Measurements from ENCODE around the gene SNUPN.
A peak's percentile ranks its signal among the peaks of the same experiment; 100 is the strongest.
"Not testable (repeated sequence)": the region's sequence is repeated elsewhere in the genome, so short reads cannot be mapped to it uniquely, and the experiment has no call there.

The SNUPN gene

DNA sequence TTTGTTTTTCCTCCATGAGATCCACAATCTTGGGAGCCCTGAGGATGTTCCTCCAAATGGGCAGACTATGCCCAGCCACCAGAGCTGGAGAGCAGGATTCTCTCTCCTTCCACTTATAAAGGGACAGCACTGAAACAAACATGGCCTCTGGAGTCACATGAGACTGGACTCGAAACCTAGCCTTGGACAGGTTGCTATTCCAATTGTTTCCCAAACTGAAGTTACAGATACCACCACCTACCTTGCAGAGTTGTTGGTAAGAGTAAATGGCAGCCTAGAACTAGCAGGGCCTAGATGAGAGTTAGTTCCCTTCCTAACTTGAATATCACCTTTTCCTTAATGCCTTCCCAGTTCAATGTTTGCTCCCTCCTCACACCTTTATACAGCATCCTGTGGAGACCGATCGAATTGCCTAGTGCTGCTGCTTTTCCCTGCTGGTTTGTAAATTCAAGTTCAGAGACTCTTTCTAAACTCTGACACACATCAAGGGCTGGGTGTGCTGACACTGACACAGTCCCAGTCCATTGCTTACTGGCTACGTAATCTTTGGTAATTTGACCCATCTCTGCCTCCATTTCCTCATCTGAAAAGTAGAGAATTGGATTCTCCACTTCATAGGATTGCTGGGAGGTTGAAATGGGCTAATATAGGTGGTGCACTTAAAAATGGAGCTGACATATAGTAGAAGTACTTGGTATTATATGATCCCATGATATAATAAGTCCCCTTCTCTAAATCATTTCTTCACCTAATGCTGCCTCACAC is 11.9 kb upstream of the SNUPN start:
- DNase-seq (ENCODE audit: low read depth), result no peak

DNA sequence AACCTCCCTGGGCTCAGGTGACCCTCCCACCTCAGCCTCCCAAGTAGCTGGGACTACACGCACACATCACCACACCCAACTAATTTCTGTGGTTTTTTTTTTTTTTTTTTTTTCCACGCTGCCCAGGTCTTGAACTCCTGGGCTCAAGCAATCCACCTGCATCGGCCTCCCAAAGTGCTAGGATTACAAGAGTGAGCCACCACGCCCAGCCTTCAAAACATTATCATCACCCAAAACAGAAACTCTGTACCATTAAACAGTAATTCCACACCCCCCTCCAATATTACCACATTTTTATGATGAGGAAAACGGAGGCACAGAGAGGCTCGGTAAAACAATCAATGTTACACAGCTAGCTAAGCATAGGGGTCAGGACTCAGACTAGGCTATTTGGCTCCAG is 10.5 kb upstream of the SNUPN start:
- no peak for DNase-seq (ENCODE audit: low read depth)

- not testable (repeated sequence) for DNase-seq (ENCODE audit: low read depth)
These were observed 8.4 kb upstream of the SNUPN start for GRCh38 chr15:75633922-75634321.

DNA sequence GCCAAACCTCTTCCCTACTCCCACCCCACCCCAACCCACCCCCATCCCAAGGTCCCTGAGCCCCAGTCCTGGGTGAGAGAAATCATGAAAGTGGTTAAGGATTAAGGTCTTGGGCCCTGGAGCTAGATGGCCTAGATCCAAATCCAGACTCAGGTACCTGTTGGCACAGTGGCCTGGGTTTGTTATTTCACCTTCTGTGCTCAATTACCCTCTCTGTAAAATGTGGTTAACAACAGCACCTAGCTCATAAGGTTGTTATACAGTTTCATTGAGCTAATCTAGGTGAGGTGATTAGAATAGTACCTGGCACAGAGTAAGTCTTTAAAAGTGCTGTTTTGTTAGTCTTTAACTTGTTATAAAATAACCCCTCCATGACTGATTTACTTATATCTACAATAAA is 6.4 kb upstream of the SNUPN start:
- no peak for DNase-seq (ENCODE audit: low read depth)

DNA sequence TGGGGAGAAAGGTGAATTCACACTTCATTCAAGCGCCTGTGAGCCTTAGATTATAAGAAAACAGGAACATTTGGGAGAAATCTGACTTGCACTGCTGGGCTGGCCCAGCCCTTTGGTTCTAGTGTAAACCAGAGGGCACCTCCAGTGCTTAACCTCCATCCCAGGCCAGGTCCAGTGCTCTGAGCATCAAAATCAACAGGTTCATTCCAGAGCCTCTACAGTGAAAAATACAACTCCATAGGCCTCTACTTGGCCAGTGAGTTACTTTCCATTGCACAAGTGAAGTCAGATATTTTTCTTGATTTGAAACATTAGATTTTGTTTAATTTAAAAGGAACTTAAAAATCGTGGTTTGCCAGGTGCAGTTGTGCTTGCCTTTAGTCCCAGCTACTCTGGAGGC is 3.0 kb downstream of the SNUPN start:
- DNase-seq (ENCODE audit: low read depth), result no peak

DNA sequence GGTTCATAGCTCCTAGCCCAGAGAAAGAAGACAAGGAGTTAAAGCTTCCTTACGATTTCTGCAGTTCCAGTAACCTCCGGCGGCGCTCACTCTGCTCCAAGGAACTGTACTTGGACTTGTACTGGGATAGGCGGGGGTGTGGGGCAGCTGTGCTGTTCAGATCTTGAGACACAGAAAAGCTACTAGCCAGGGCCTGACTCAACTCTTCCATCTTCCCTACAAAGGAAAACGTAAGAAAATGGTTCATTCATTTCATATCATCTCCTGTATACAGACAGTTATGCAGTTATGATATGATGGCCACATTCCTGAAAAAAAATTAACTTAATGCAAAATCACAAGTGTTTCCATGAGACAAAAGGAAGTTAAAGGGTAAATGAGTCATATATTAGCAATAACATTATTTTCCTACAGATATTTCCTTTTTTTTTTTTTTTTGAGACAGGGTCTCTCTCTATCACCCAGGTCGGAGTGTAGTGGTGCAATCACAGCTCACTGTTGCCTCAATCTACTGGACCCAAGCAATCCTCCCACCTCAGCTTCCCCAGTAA is 4.6 kb downstream of the SNUPN start:
- peak; percentile 96 for DNase-seq (ENCODE audit: low read depth)

DNA sequence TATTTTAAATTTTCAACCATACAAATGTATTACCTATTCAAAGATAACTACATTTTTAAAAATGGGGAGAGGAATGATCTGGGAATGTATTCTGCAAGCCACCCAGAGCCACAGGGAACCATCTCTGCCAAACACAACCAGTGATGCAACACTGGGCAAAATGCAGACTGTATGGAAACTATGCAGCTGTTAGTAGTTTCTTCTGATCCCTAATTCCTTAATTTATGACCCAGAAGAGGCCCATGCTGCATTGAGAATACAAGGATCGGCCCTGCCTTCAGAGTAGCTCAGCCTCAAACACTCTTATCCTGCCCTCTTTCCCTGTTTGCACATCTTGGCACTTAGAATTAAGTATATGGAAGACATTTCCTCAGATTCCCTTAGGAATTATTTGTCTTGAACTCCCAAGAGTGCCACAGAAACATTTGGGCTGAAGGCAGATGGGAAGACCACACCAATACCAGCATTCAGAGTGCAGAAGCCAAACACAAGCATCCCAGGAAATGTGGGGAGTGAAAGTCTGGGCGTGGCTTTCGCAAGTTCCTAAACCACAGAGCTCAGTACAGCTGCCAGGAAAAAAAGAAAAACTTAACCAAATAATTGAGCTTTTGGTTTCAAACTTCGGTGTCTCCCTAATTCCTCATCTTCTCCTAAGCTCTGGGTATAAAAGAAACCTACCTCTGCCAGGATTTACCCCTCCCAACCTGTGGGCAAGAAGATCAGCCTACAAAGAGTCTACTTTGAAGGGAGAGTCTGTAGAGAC is 5.3 kb downstream of the SNUPN start:
- DNase-seq (ENCODE audit: low read depth), result peak; percentile 91

DNA sequence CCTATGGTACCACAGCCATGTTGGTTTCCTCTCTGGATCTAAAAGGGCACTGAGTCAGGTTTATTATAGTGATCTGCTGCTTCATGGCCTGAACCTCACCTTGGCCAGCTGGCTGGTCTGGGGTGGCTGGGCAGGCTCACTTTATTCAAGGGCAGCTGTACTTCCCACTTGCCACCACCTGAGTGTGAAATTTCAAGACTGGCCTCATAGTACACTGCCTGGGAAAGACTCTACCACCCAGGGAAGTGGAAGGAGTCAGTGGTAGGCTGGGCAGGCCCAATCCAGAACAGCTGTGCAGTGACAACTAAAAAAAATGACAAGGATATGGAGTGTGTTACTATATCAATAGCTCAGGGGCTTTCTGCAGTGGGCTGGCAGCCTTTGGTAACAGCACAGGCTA is 8.8 kb downstream of the SNUPN start:
- DNase-seq (ENCODE audit: low read depth), result no peak

DNA sequence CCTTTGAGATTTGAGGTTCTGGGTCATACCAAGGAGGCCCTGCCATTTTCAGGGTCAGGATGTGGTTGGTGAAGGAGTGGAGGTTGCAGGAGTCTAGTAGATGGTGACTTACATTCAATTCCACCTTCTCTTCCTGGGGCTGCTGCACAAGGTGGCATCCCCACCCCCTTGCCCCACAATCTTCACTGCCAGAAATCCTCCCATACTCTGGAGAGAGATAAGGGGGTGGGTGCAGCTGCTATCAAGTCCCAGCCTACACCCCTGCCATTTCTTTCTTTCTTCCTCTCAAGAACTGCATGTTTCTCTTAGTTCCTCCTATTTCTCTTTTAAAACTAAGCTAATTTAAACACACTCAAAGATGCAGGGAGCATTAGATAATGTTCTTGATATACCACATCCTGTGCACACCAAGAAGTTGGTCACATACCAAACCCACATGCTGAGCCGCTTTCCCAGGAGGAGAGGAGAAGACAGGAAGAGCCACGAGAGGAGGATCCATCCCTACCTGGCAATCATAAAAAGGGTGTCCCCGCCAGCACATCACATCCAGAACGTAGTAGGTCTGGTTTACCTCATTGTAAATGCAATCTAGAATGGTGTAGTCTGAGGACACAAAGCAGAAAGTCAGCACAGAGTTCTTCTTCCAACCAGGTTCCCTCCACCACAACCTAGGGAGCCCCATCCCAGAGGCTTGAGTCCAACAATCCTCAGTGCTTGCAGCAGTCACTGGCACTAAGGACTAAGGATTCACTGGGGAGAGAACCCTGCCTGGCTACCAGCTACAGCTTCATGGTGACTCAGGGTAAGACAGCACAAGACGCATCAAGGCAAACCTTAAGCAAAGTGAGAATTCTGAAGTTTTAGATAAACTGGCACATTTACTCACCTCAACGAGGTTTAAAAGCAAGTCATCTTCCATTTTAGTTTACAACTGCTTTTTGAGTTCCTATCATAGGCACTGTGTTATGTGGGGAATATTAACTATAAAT is 18.5 kb downstream of the SNUPN start:
- no peak for DNase-seq (ENCODE audit: low read depth)

DNA sequence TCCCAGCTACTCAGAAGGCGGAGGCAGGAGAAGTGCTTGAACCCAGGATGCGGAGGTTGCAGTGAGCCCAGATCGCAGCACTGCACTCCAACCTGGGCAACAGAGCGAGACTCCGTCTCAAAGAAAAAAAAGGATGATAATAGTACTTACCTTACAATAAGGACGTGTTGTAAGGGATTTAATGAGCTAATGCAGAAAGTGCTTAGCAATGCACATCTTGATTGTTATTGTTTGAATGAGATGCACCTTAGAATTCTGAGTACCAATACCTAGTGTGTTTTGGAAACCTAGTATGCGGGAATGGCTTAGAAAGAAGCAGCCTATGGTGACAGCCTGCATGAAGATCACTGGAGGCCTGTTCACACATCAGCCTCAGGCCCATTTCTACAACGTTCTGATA is 19.5 kb downstream of the SNUPN start:
- no peak for DNase-seq (ENCODE audit: low read depth)

DNA sequence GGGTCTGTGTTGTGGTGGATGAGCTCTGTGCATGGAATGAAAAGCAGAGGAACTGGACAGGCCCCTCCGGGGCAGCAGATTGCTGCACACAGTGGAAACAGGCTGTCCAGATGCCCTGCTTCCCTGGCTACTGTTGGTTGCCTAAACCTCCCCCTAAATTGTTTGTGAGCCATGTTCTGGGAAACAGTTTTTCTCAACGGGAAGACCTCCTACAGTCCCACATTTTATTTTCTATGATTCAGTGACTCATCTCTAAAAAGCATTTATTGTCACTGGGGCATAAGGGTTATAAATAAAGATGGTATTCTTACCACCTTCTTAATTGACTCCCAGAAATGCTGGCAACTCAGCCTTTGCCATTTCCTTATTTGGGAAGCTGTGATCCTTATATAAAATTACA is 26.1 kb downstream of the SNUPN start:
- peak; percentile 68 for DNase-seq (ENCODE audit: low read depth)

DNA sequence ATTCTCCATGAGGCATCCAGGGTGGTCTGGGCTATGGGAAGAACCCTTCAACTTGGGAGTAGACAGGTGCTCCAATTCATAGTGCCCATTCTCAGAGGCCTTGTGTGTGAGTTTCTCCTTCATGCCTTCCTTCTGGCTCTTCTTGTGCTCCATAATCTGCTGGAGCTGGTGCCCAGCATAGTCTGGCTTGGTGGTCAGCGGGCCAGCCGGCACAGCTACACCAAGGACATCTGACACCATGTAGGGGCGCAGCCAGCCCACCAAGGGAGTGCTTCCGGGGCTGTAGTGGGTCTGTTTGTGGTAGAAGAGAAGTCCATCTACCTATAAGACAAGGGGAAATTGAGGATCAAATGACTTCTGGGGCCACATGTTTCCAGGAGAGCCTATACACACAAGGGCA is 27.2 kb downstream of the SNUPN start:
- DNase-seq (ENCODE audit: low read depth), result no peak

DNA sequence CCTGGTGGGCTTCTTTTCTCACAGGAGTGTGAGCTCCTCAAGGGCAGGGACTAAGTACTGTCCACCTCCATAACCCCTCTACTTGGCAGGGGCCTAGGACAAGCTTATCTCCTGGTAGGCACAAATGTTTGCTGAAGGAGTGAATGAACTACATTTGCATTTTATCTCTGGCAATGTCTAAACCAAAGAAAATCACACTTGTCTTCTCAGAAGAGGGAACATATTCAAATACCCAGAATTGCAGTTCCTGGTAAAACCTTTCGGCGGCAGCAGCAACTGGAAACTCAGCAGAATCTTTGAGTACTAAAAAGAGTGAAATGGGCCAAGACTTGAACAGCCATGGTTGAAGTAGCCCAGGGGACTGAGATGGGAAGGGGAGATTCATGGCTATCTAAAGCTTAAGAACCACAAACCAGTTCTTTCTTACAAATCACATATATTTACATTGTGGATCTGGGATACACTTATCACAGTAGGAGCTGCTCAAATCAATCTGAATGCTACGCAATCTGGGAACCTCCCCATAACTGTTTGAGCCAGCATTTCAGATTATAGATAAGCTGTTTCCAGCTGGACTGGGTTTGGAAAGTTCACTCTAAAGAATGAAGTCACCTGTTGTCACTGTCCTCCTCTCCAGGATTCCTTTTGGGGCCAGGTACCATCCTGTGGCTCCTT is 27.7 kb downstream of the SNUPN start:
- no peak for DNase-seq (ENCODE audit: low read depth)

- DNase-seq (ENCODE audit: low read depth), result no peak
These were observed 28.7 kb downstream of the SNUPN start for GRCh38 chr15:75596703-75597345.

GRCh38 chr15:75594276-75594675 is 31.2 kb downstream of the SNUPN start:
- DNase-seq (ENCODE audit: low read depth), result no peak

GRCh38 chr15:75591655-75592364 is 33.7 kb downstream of the SNUPN start:
- no peak for DNase-seq (ENCODE audit: low read depth)

- no peak for DNase-seq (ENCODE audit: low read depth)
These were observed 35.3 kb downstream of the SNUPN start for GRCh38 chr15:75590239-75590638.

- no peak for DNase-seq (ENCODE audit: low read depth)
These were observed 36.5 kb downstream of the SNUPN start for GRCh38 chr15:75589071-75589470.

DNA sequence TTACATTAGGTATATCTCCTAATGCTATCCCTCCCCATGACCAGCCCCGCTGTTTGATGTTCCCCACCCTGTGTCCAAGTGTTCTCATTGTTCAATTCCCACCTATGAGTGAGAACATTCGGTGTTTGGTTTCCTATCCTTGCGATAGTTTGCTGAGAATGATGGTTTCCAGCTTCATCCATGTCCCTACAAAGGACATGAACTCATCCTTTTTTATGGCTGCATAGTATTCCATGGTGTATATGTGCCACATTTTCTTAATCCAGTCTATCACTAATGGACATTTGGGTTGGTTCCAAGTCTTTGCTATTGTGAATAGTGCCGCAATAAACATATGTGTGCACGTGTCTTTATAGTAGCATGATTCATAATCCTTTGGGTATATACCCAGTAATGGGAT is 39.1 kb downstream of the SNUPN start:
- DNase-seq (ENCODE audit: low read depth), result not testable (repeated sequence)

DNA sequence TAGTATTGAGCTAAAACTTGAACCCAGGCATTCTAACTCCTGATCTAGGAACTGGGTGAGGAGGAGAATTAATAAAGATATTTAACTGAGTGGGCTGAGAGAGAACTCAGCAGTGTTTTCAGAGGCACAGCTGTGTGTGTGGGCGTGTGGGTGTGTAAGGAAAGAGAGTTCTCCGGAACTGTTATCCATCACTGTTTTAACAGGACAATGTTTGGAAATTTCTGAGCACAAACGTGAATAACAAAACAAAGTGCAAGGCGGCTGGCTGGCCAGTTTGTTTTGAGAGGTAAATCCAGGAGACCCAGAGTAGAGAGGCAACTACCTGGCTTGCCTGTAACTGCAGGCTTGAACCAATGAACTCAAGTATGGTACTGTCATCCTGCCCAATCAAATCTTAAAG is 41.4 kb downstream of the SNUPN start:
- no peak for DNase-seq (ENCODE audit: low read depth)

All from fibroblast of gingiva (primary cell).